CD4-positive, alpha-beta T cell treated with Interleukin-1 beta for 1 hour (primary cell): ENCODE results near the gene CCDC85C.

ENCODE experiments used
- DNase-seq, 2 donors: peaks; one replicate each; pipeline ENCODE4 v3.0.0-alpha.2; 2020 to 2022

CCDC85C gene

GRCh38 chr14:99552572-99553216, 51.3 kb downstream of the CCDC85C start:
- no peak for DNase-seq

GRCh38 chr14:99552021-99552553, 51.9 kb downstream of the CCDC85C start:
- DNase-seq: no peak

- DNase-seq: no peak
These were observed 52.7 kb downstream of the CCDC85C start for GRCh38 chr14:99551034-99551922.

GRCh38 chr14:99550387-99550992, 53.5 kb downstream of the CCDC85C start:
- DNase-seq: no peak

GRCh38 chr14:99549684-99550083, 54.3 kb downstream of the CCDC85C start:
- no peak for DNase-seq

- DNase-seq: no peak
These were observed 55.0 kb downstream of the CCDC85C start for GRCh38 chr14:99548871-99549515.

- DNase-seq: no peak
These were observed 55.8 kb downstream of the CCDC85C start for GRCh38 chr14:99548255-99548654.

GRCh38 chr14:99546234-99546879, 57.6 kb downstream of the CCDC85C start:
- no peak for DNase-seq

- DNase-seq: no peak
These were observed 58.4 kb downstream of the CCDC85C start for GRCh38 chr14:99545586-99545985.

GRCh38 chr14:99544991-99545390, 59.0 kb downstream of the CCDC85C start:
- no peak for DNase-seq

GRCh38 chr14:99543985-99544384, 60.0 kb downstream of the CCDC85C start:
- no peak for DNase-seq

GRCh38 chr14:99543370-99543769, 60.6 kb downstream of the CCDC85C start:
- no peak for DNase-seq

GRCh38 chr14:99542566-99542965, 61.4 kb downstream of the CCDC85C start:
- no peak for DNase-seq

- no peak for DNase-seq
These were observed 62.1 kb downstream of the CCDC85C start for GRCh38 chr14:99541677-99542470.

- no peak for DNase-seq
These were observed 62.8 kb downstream of the CCDC85C start for GRCh38 chr14:99541211-99541610.

GRCh38 chr14:99540196-99541032, 63.6 kb downstream of the CCDC85C start:
- no peak for DNase-seq

GRCh38 chr14:99539491-99539890, 64.5 kb downstream of the CCDC85C start:
- DNase-seq: no peak

- DNase-seq: no peak
These were observed 65.3 kb downstream of the CCDC85C start for GRCh38 chr14:99538733-99539132.

GRCh38 chr14:99538275-99538674, 65.7 kb downstream of the CCDC85C start:
- DNase-seq: no peak

- DNase-seq: no peak
These were observed 66.6 kb downstream of the CCDC85C start for GRCh38 chr14:99537399-99537798.
